Panc1 (cell line): Measurements from ENCODE around the gene CDYL.

ENCODE experiments used
- REST ChIP-seq, 2 experiments: IDR thresholded peaks; 2 replicates each; pipeline ENCODE4 v1.6.1; 2011 to 2012; ENCODE audit warnings: low read depth in 2 of 2, control low read depth in 1 of 2, low read length in 1 of 2, mild to moderate bottlenecking in 1 of 2, moderate library complexity in 1 of 2; ENCODE audit not compliant: insufficient read depth in 1 of 2
- SIN3A ChIP-seq: IDR thresholded peaks from 2 replicates; pipeline ENCODE4 v1.6.1; 2012; ENCODE audit warnings: low read depth, mild to moderate bottlenecking, low read length, moderate library complexity, borderline replicate concordance; ENCODE audit not compliant: insufficient read depth
- TCF7L2 ChIP-seq: IDR thresholded peaks from 2 replicates; pipeline ENCODE4 v1.6.1; 2011; ENCODE audit warnings: mild to moderate bottlenecking, low read depth, low read length, inconsistent platforms
- TF ChIP-seq, protein P1 (sequence below): fragments of 450-650 bp; IDR thresholded peaks from 2 replicates; pipeline ENCODE4 v1.5.1; 2017; ENCODE audit warnings: mild to moderate bottlenecking

DNA sequence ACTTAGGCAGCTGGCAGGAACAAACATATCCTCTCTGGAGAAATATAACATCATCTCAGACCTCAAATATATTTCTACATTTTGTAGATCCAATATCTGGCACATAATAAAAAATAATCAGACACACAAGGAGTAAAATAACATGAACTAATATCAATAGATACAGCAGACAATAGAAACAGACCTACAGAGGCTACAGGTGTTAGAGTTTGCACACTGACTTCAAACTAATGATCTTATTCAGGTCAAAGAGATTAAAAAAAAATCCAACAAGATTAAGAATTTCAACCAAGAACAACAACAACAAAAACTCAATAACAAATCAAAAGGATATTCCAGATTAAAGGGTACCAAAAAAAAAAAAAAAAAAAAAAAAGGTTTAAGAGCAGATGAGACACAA lies 13.9 kb upstream of the CDYL start:
- TF ChIP-seq, protein P1, sequence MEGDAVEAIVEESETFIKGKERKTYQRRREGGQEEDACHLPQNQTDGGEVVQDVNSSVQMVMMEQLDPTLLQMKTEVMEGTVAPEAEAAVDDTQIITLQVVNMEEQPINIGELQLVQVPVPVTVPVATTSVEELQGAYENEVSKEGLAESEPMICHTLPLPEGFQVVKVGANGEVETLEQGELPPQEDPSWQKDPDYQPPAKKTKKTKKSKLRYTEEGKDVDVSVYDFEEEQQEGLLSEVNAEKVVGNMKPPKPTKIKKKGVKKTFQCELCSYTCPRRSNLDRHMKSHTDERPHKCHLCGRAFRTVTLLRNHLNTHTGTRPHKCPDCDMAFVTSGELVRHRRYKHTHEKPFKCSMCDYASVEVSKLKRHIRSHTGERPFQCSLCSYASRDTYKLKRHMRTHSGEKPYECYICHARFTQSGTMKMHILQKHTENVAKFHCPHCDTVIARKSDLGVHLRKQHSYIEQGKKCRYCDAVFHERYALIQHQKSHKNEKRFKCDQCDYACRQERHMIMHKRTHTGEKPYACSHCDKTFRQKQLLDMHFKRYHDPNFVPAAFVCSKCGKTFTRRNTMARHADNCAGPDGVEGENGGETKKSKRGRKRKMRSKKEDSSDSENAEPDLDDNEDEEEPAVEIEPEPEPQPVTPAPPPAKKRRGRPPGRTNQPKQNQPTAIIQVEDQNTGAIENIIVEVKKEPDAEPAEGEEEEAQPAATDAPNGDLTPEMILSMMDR = no peak
- TF ChIP-seq REST (IDR thresholded peaks at IDR 0.05; ENCODE audit: insufficient read depth in 1 of 2, low read depth in 2 of 2, low read length in 1 of 2) (no peak), SIN3A (no peak), TCF7L2 (no peak)
